Measurements from ENCODE around the gene ZC3H7B.

DNA sequence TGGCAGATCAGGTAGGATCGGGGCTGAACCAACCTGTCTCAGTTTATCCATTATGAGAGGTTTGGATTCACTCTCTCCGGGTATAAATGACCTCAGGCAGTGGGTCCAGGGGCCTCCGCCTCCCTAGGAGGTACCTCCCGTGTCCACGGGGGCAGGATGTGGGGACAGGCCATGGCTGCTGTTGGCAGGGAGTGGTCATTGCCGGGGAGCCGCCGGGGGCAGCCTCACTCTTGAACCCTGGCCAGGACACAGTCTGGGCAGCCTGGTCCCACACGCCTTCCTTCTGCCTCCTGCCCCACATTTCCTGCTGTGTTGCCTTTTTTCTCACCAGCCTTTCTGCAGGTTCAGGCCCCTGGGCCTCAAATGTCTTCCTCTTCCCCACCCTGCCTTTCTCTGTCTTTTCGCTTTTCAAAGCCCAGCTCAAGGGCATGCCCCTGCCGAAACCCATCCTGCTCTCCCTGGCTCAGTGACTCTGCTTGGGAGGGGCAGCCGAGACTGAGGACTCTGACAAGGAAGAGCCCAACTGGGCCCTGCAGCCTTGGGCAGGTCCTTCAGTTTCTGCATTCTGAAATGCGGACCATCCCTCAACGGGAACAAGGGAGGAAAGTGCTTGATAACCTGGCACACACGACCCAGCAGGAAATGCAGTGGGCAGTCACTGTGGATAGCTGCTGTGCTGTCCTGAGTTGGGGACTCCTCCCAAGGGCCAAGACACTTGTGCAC lies 31.1 kb downstream of the ZC3H7B start:
- TF ChIP-seq, protein P1, sequence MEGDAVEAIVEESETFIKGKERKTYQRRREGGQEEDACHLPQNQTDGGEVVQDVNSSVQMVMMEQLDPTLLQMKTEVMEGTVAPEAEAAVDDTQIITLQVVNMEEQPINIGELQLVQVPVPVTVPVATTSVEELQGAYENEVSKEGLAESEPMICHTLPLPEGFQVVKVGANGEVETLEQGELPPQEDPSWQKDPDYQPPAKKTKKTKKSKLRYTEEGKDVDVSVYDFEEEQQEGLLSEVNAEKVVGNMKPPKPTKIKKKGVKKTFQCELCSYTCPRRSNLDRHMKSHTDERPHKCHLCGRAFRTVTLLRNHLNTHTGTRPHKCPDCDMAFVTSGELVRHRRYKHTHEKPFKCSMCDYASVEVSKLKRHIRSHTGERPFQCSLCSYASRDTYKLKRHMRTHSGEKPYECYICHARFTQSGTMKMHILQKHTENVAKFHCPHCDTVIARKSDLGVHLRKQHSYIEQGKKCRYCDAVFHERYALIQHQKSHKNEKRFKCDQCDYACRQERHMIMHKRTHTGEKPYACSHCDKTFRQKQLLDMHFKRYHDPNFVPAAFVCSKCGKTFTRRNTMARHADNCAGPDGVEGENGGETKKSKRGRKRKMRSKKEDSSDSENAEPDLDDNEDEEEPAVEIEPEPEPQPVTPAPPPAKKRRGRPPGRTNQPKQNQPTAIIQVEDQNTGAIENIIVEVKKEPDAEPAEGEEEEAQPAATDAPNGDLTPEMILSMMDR (conservative IDR thresholded peaks at IDR 0.05; ENCODE audit: low read length) = no peak
- TF ChIP-seq EZH2phosphoT487 (IDR thresholded peaks at IDR 0.05; ENCODE audit: borderline replicate concordance) = no peak
